GM18505 (cell line): ENCODE measurements around the gene C17orf67.
A peak's percentile ranks its signal among the peaks of the same experiment; 100 is the strongest.

ENCODE experiments used
- ATAC-seq: cut with Tn5 transposase; IDR thresholded peaks from one replicate; pipeline ENCODE4 v1.9.1; 2021; ENCODE audit not compliant: unreplicated experiment
- POLR2A ChIP-seq: IDR thresholded peaks from 4 replicates; pipeline ENCODE4 v1.6.1; 2011; ENCODE audit warnings: borderline replicate concordance; ENCODE audit not compliant: insufficient read depth, insufficient read length; ENCODE audit errors: extremely low read depth

Gene C17orf67

GRCh38 chr17:56850591-56850990 is 16.9 kb upstream of the C17orf67 start:
- ATAC-seq: no peak
- no peak for TF ChIP-seq POLR2A

- no peak for TF ChIP-seq POLR2A
- ATAC-seq: no peak
Measured at GRCh38 chr17:56849131-56849530, 15.4 kb upstream of the C17orf67 start.

- no peak for TF ChIP-seq POLR2A
- ATAC-seq: no peak
Measured at GRCh38 chr17:56847106-56847505, 13.4 kb upstream of the C17orf67 start.

DNA sequence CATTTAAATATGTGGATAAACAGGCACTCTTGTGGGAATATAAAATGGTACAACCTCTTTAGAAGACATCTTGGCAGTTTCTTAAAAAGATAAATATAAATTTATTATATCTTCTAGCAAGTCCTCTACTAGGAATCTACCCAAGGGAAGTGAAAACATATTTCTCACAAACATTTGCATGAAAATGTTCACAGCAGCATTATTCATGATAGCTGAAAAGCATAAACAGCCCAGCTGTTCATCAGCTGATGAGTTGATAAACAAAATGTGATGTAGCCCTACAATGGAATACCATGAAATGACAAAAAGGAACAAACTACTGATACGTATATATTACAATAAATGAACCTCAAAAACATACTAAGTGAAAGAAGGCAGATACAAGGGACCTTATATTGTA is 12.2 kb upstream of the C17orf67 start:
- ATAC-seq: no peak
- no peak for TF ChIP-seq POLR2A

GRCh38 chr17:56842577-56842976 is 8.9 kb upstream of the C17orf67 start:
- ATAC-seq: no peak
- TF ChIP-seq POLR2A: no peak

GRCh38 chr17:56838687-56839086 is 5.0 kb upstream of the C17orf67 start:
- no peak for TF ChIP-seq POLR2A
- ATAC-seq: no peak

GRCh38 chr17:56835264-56835585 is 1.5 kb upstream of the C17orf67 start:
- no peak for ATAC-seq
- TF ChIP-seq POLR2A: no peak

DNA sequence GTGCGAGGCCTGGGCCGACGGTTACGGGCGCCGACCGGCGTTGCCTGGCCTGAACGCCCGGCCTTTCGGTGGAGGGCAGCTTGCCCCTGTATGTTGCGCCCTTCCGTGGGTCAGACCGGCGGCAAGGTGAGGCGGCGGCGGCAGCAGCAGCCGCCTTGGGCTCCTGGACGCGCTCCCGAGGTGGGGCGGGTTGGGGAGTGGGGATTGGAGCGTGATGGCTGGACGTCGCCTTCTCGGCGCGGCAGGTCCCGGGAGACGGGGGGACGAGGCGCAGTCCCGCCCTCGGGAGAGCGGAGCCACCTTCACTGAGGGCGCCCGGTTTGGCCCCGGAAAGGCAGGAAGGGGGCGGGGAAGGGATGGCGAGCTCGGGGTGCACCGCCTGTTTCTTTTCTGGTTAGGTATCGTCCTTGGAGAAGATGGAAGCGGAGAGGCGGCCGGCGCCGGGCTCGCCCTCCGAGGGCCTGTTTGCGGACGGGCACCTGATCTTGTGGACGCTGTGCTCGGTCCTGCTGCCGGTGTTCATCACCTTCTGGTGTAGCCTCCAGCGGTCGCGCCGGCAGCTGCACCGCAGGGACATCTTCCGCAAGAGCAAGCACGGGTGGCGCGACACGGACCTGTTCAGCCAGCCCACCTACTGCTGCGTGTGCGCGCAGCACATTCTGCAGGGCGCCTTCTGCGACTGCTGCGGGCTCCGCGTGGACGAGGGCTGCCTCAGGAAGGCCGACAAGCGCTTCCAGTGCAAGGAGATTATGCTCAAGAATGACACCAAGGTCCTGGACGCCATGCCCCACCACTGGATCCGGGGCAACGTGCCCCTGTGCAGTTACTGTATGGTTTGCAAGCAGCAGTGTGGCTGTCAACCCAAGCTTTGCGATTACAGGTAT is 902 bp upstream of the C17orf67 start:
- peak; percentile 38 for TF ChIP-seq POLR2A
- peak; percentile 23 for ATAC-seq

GRCh38 chr17:56833057-56833808 is 487 bp downstream of the C17orf67 start:
- ATAC-seq: peak; percentile 49
- TF ChIP-seq POLR2A: peak; percentile 72

DNA sequence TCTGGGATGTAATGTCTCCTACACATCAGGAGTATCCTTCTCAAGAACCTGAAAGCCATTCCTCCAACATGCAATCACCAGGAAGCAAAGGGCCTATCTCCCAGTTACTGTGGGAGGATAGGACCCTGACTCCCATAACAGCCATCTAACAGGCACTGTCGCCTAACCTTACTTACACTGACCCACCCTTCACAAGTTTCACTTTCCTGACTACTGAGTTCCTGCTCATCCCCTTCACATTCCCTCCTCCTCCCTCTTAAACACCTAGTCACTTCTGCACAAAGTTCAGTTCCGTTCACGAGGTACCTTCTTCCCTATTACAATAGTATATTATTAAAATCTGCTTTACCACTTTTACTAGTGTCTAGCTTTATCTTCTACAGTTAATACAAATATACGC is 1.3 kb downstream of the C17orf67 start:
- ATAC-seq: no peak
- TF ChIP-seq POLR2A: no peak

GRCh38 chr17:56831369-56832095 is 2.2 kb downstream of the C17orf67 start:
- no peak for ATAC-seq
- TF ChIP-seq POLR2A: no peak

DNA sequence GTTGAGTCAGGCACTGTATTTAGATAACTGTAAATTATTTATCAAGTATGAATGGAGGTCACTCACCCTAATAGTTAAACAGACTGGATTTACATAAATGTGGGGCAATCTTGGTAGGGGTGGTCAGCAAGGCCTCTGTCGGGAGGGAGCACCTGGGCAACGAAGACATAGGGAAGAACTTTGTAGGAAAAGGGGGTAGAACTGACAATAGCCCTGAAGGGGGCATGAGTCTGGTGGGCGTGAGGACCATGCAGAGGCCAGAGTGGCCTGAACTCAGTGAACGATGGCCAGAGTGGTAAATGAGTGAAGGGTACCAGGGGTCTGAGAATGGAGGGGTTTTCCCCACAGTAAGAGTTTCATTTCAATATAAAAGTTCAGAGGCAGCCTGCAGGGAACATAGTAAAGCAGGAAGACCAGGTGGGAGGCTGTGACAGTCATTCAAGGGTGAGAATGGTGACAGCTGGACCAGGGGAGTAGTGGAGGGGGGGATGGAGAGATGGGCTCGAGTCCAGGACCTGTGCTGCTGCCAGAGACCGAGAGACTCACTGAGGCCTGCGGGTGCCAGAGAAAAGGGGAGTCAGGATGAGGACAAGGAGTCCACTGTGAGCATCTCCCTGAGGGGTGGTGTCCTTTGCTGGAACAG is 2.9 kb downstream of the C17orf67 start:
- TF ChIP-seq POLR2A: no peak
- no peak for ATAC-seq

DNA sequence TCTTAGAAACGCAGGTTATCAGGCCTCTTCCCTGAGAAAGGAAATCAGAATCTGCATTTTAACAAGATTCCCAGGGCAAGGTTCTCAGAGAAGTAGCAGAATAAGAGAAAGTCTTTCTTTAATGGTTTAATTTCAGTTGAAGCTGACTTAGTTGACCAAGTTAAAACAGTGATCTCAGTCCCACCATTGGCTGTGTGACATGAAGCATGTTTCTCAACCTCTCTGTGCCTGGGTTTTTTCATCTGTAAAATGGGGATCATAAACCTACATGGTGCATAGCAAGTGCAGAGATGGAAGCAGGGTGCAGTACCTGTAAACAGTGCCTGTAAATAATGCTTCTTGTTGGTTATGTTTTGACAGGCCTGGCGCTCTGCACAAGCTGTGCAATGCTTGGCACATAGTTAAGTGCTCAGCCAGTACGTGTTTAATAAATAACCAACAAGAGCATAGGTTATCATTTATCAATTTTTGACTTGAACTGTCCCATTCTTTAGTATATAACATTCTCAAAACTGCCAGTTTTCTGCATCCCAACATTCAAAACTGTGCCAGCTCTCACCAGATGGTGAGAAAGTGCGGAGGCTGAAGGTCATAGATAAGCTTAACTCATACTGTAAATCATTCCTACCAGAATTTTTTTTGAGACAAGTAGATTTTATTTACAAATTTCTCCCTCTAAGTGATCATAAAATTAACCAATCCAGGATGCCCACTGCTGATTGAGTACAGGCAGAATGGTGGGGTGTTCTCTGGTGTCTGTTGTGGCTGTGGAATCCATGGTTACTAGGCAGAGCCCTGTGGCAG is 6.9 kb downstream of the C17orf67 start:
- no peak for ATAC-seq
- TF ChIP-seq POLR2A: no peak

DNA sequence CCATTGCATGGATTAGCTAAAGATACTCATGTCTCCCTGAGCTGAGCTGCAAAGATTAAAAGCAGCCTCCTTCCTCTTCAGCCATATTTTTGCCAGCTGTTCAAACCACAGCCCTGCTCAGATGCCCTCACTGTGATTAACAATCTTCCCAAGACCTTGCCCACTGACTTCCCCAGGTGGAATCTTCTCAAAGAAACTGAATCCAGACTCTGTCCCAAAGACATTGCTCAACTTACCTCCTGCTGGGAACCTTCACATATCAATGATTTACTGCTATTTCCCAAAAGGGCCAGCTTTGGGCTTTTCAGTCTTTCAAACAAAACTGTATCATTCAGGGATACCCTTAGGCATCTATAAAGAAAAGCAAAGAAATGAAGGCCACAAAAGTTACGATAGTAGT is 9.2 kb downstream of the C17orf67 start:
- no peak for ATAC-seq
- no peak for TF ChIP-seq POLR2A
